Measurements from ENCODE around the gene BACE2.

BACE2 gene

DNA sequence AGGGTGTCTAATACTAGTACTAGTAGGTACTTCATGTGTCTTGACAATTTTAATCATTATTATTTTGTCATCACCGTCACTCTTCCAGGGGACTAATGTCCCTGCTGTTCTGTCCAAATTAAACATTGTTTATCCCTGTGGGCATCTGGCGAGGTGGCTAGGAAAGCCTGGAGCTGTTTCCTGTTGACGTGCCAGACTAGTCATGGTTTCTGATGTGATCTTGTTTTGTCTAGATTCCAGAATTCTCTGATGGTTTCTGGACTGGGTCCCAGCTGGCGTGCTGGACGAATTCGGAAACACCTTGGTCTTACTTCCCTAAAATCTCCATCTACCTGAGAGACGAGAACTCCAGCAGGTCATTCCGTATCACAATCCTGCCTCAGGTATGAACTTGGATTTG lies 82.6 kb downstream of the BACE2 start:
- Histone ChIP-seq H3K27me3 (ENCODE audit: insufficient read depth, poor library complexity, severe bottlenecking) (no peaks in the 10 kb centered on the region), H3K27ac (replicated peaks) (no peak overlapping the region), H3K4me3 (replicated peaks; ENCODE audit: insufficient read depth, low read length) (no peak overlapping the region)
- no peak for DNase-seq (ENCODE audit: low read depth in 1 of 2, low spot score in 1 of 2)
- TF ChIP-seq, protein P1, sequence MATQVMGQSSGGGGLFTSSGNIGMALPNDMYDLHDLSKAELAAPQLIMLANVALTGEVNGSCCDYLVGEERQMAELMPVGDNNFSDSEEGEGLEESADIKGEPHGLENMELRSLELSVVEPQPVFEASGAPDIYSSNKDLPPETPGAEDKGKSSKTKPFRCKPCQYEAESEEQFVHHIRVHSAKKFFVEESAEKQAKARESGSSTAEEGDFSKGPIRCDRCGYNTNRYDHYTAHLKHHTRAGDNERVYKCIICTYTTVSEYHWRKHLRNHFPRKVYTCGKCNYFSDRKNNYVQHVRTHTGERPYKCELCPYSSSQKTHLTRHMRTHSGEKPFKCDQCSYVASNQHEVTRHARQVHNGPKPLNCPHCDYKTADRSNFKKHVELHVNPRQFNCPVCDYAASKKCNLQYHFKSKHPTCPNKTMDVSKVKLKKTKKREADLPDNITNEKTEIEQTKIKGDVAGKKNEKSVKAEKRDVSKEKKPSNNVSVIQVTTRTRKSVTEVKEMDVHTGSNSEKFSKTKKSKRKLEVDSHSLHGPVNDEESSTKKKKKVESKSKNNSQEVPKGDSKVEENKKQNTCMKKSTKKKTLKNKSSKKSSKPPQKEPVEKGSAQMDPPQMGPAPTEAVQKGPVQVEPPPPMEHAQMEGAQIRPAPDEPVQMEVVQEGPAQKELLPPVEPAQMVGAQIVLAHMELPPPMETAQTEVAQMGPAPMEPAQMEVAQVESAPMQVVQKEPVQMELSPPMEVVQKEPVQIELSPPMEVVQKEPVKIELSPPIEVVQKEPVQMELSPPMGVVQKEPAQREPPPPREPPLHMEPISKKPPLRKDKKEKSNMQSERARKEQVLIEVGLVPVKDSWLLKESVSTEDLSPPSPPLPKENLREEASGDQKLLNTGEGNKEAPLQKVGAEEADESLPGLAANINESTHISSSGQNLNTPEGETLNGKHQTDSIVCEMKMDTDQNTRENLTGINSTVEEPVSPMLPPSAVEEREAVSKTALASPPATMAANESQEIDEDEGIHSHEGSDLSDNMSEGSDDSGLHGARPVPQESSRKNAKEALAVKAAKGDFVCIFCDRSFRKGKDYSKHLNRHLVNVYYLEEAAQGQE (IDR thresholded peaks at IDR 0.05; ENCODE audit: insufficient replicate concordance, low read depth): no peak
- TF ChIP-seq SPI1 (IDR thresholded peaks at IDR 0.05; ENCODE audit: borderline replicate concordance, low read depth): no peak
- TF ChIP-seq GABPA (IDR thresholded peaks at IDR 0.05; ENCODE audit: low read depth): no peak

DNA sequence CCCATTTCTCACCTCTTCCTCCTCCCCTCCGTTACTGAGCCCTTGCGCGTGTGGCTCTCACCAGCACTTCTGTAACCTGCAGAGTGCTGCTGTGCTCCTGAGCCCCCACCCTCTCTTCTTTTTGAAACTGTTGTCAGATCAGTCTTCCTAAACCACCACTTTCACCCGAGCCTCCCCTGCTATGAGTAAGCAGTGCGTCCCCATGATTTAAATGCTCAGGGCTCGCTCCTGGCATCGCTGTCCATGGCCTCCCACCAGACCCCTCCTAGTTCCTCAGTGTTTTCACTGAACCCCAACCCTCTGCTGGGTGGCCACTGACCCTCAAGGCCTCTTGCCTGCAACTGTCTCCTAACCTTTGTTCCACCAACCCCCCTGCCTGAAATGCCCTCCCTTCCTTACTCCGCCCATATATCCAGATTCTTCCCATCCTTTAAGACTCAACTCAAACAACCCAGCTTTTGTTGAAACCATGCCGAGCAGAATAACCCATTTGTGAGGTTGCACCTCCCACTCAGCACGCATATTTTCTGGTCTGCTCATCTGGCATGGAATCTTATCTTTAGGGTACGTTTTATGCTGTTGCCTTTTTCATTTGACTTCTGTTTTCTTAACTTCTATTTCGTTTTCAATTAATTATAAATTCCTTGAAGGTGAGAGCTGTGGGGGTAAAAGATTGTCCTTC lies 84.1 kb downstream of the BACE2 start:
- TF ChIP-seq GABPA (IDR thresholded peaks at IDR 0.05; ENCODE audit: low read depth) (no peak), POLR2AphosphoS5 (IDR thresholded peaks at IDR 0.05; ENCODE audit: low read depth) (no peak), SPI1 (IDR thresholded peaks at IDR 0.05; ENCODE audit: borderline replicate concordance, low read depth) (no peak)
- TF ChIP-seq, protein P1 (IDR thresholded peaks at IDR 0.05; ENCODE audit: insufficient replicate concordance, low read depth): no peak
- TF ChIP-seq, protein P2, sequence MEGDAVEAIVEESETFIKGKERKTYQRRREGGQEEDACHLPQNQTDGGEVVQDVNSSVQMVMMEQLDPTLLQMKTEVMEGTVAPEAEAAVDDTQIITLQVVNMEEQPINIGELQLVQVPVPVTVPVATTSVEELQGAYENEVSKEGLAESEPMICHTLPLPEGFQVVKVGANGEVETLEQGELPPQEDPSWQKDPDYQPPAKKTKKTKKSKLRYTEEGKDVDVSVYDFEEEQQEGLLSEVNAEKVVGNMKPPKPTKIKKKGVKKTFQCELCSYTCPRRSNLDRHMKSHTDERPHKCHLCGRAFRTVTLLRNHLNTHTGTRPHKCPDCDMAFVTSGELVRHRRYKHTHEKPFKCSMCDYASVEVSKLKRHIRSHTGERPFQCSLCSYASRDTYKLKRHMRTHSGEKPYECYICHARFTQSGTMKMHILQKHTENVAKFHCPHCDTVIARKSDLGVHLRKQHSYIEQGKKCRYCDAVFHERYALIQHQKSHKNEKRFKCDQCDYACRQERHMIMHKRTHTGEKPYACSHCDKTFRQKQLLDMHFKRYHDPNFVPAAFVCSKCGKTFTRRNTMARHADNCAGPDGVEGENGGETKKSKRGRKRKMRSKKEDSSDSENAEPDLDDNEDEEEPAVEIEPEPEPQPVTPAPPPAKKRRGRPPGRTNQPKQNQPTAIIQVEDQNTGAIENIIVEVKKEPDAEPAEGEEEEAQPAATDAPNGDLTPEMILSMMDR (IDR thresholded peaks at IDR 0.05; ENCODE audit: insufficient read depth, low read length): no peak
- Histone ChIP-seq H3K4me3 (replicated peaks; ENCODE audit: insufficient read depth, low read length) (no peak overlapping the region), H3K27ac (replicated peaks) (no peak overlapping the region), H3K27me3 (ENCODE audit: insufficient read depth, poor library complexity, severe bottlenecking) (no peaks in the 10 kb centered on the region)
- DNase-seq (ENCODE audit: low read depth in 1 of 2, low spot score in 1 of 2): no peak

GRCh38 chr21:41254090-41254700 lies 86.2 kb downstream of the BACE2 start:
- no peaks in the 10 kb centered on the region for H3K27me3 ChIP-seq (ENCODE audit: insufficient read depth, poor library complexity, severe bottlenecking)
- DNase-seq (ENCODE audit: low read depth in 1 of 2, low spot score in 1 of 2): no peak
- no peak overlapping the region for H3K4me3 ChIP-seq (replicated peaks; ENCODE audit: insufficient read depth, low read length)
- TF ChIP-seq POLR2AphosphoS5 (IDR thresholded peaks at IDR 0.05; ENCODE audit: low read depth) (no peak), SPI1 (IDR thresholded peaks at IDR 0.05; ENCODE audit: borderline replicate concordance, low read depth) (no peak), GABPA (IDR thresholded peaks at IDR 0.05; ENCODE audit: low read depth) (no peak)
- TF ChIP-seq, protein P1 (IDR thresholded peaks at IDR 0.05; ENCODE audit: insufficient replicate concordance, low read depth): no peak
- TF ChIP-seq, protein P2 (IDR thresholded peaks at IDR 0.05; ENCODE audit: insufficient read depth, low read length): no peak
- H3K27ac ChIP-seq (replicated peaks): no peak overlapping the region
